ENCODE measurements around the gene GDPD5. TPM values are rescaled to one million over a fixed set of nuclear protein-coding genes. Genes with fewer than 3 reads are reported as not detected.

Gene GDPD5
- total and polyA plus RNA-seq, 9 of the 15 experiments (the other 6 are each of a cell fraction or from before 2014, with no cell fraction given), result 0.32 to 27.3 (median 8.0) TPM

GRCh38 chr11:75510004-75510722, 15.6 kb downstream of the GDPD5 start (continued):
- no peak for TF ChIP-seq ZBTB40 (IDR thresholded peaks at IDR 0.05)
- TF ChIP-seq ZBTB40 (CRISPR knock-in tag; IDR thresholded peaks at IDR 0.05), result no peak
- no peak for TF ChIP-seq HDAC2 (IDR thresholded peaks at IDR 0.05)
- TF ChIP-seq ZNF583 (CRISPR knock-in tag; IDR thresholded peaks at IDR 0.05), result no peak
- no peak for TF ChIP-seq FOXJ2 (tag; IDR thresholded peaks at IDR 0.05)
- no peak for TF ChIP-seq BRD4 (IDR thresholded peaks at IDR 0.05)
- TF ChIP-seq NR3C1 (CRISPR knock-in tag; IDR thresholded peaks at IDR 0.05), result no peak
- TF ChIP-seq ZNF184 (CRISPR knock-in tag; IDR thresholded peaks at IDR 0.05), result no peak
- TF ChIP-seq UBTF (IDR thresholded peaks at IDR 0.05; ENCODE audit: borderline replicate concordance in 1 of 2, low read depth in 2 of 2, low read length in 2 of 2), result no peak
- no peak for TF ChIP-seq CHCHD3 (CRISPR knock-in tag; IDR thresholded peaks at IDR 0.05)
